ENCODE data around the gene PACRG. TPM values are rescaled to one million over a fixed set of nuclear protein-coding genes. Genes with fewer than 3 reads are reported as not detected.

The PACRG gene
- total RNA-seq, 2 donors from 2014 or later, result 13.0 TPM; not detected in 1

DNA sequence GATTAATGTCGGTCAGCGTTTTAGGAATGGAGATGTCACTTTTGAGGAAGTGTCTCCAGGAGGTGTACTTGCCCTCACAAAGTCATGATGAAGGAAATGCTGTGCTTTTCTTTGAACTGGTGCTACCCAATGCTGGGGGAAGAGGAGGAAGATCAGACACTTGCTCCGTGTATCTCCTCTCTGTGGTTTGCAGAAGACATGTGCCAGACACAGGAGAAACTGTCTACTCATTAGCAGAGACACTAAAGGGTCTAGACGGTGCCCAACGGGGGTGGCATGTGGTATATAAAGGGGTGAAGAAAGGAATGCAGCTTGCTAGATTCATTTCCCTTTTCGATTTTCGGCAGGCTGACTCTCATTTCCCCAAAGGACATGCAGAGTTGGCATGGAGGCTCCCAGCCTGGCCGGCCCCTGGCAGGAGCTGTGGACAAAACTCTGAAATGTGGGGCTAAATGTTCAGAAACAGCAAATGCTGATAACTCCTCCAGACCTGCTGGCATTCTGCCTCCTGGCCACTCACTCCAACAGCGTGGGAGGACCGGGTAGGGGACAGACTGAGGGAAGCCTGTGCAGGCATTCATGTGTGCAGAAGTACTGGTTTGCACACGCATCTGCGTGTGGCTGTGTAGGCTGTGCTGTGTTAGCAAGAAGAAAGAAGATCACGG is 627.1 kb downstream of the PACRG start:
- peaks cover 7 to 19% of the 10 kb centered on the region in 2 donors for H3K4me1 ChIP-seq (ENCODE audit: control insufficient read depth in 1 of 2, low read depth in 2 of 2)
- peak overlapping the region; percentile 66 for H3K4me3 ChIP-seq
- peak overlapping the region; percentile 30 to 86 for H3K27ac ChIP-seq
- H3K27me3 ChIP-seq (replicated peaks; ENCODE audit: insufficient read depth), result no peaks in the 10 kb centered on the region
- ATAC-seq (ENCODE audit: insufficient number of reproducible peaks, low FRiP score, low read depth), result no peak
- TF ChIP-seq, protein P1, sequence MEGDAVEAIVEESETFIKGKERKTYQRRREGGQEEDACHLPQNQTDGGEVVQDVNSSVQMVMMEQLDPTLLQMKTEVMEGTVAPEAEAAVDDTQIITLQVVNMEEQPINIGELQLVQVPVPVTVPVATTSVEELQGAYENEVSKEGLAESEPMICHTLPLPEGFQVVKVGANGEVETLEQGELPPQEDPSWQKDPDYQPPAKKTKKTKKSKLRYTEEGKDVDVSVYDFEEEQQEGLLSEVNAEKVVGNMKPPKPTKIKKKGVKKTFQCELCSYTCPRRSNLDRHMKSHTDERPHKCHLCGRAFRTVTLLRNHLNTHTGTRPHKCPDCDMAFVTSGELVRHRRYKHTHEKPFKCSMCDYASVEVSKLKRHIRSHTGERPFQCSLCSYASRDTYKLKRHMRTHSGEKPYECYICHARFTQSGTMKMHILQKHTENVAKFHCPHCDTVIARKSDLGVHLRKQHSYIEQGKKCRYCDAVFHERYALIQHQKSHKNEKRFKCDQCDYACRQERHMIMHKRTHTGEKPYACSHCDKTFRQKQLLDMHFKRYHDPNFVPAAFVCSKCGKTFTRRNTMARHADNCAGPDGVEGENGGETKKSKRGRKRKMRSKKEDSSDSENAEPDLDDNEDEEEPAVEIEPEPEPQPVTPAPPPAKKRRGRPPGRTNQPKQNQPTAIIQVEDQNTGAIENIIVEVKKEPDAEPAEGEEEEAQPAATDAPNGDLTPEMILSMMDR (IDR thresholded peaks at IDR 0.05), result no peak
- no peaks in the 10 kb centered on the region for H3K36me3 ChIP-seq
- DNase-seq (ENCODE audit: low spot score), result no peak
- H3K9me3 ChIP-seq, result no peaks in the 10 kb centered on the region

DNA sequence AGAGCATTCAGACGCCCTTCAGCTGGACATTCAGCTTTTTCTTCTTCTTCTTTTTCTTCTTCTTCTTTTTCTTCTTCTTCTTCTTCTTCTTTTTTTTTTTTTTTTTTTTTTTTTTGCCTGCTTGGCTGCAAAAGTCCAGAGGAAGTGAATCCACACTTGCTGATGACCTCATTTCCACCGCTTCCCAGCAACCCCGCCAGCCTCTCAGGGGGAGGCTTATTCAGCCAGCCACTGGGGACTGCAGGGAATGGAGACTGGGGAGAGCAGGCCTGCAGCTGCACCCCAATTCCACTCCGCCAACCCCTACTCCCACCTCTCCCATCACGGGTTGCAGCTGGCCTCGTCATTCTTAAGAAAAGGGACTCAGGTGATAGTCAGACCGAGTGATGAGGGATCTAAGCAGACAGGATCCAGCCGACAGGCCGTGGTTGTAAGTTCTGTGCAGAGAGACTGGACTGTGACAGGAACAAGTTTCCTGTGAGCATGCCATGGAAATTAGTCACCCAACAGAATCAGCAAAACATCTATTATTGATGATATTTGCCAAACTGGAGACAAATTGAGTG is 627.7 kb downstream of the PACRG start:
- TF ChIP-seq, protein P1 (IDR thresholded peaks at IDR 0.05), result no peak
- no peaks in the 10 kb centered on the region for H3K27me3 ChIP-seq (replicated peaks; ENCODE audit: insufficient read depth)
- no peaks in the 10 kb centered on the region for H3K36me3 ChIP-seq
- H3K27ac ChIP-seq, result peak overlapping the region; percentile 30 to 86
- peaks cover 7 to 19% of the 10 kb centered on the region in 2 donors for H3K4me1 ChIP-seq (ENCODE audit: control insufficient read depth in 1 of 2, low read depth in 2 of 2)
- no peaks in the 10 kb centered on the region for H3K9me3 ChIP-seq
- ATAC-seq (ENCODE audit: insufficient number of reproducible peaks, low FRiP score, low read depth) (peak; percentile 65), DNase-seq (ENCODE audit: low spot score) (no peak)
- H3K4me3 ChIP-seq, result peak overlapping the region; percentile 66

DNA sequence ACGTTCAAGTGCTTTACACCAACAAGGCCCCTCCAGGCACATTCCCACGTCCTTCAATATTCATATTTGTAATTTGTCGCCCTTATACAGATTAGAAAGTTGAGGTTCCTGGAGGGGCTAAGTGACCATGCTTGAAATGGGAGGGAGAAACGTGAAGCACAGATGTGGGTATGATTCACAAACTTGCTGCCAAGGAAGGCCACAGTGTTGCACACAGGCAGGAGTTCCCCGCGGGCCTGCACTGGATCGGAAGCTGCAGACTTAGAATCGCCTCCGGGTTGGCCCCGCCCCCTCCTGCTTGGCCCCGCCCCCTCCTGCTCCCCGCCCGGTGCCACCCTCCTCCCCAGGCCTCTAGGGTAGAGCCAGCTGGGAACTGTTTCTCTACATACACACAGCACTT is 628.5 kb downstream of the PACRG start:
- peaks cover 7 to 20% of the 10 kb centered on the region in 2 donors for H3K4me1 ChIP-seq (ENCODE audit: control insufficient read depth in 1 of 2, low read depth in 2 of 2)
- H3K27me3 ChIP-seq (replicated peaks; ENCODE audit: insufficient read depth), result no peaks in the 10 kb centered on the region
- ATAC-seq (ENCODE audit: insufficient number of reproducible peaks, low FRiP score, low read depth) (peak; percentile 34), DNase-seq (ENCODE audit: low spot score) (no peak)
- no peaks in the 10 kb centered on the region for H3K36me3 ChIP-seq
- H3K4me3 ChIP-seq, result peak overlapping the region; percentile 66
- TF ChIP-seq, protein P1 (IDR thresholded peaks at IDR 0.05), result no peak
- no peaks in the 10 kb centered on the region for H3K9me3 ChIP-seq
- H3K27ac ChIP-seq, result peak overlapping the region in 1 of 2 donors; percentile 86

DNA sequence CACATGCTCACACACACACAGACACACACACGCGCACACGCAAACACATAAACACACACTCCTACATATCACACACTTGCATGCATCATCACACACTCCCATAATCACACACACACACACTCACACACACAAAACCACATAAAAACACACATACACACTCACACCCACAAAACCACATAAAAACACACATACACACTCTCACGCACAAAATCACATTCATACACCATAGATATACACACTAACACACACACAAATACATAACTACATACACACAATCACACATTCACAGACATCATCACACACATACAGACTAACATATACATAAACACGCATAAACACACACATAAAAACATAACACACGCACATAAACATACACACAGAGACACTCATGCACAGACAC is 629.0 kb downstream of the PACRG start:
- Histone ChIP-seq H3K27ac (no peak overlapping the region), H3K9me3 (no peaks in the 10 kb centered on the region), H3K4me3 (no peak overlapping the region), H3K27me3 (replicated peaks; ENCODE audit: insufficient read depth) (no peaks in the 10 kb centered on the region), H3K4me1 (ENCODE audit: control insufficient read depth in 1 of 2, low read depth in 2 of 2) (peaks cover 7 to 25% of the 10 kb centered on the region in 2 donors), H3K36me3 (no peaks in the 10 kb centered on the region)
- TF ChIP-seq, protein P1 (IDR thresholded peaks at IDR 0.05), result no peak
- DNase-seq (ENCODE audit: low spot score) (no peak), ATAC-seq (ENCODE audit: insufficient number of reproducible peaks, low FRiP score, low read depth) (no peak)

DNA sequence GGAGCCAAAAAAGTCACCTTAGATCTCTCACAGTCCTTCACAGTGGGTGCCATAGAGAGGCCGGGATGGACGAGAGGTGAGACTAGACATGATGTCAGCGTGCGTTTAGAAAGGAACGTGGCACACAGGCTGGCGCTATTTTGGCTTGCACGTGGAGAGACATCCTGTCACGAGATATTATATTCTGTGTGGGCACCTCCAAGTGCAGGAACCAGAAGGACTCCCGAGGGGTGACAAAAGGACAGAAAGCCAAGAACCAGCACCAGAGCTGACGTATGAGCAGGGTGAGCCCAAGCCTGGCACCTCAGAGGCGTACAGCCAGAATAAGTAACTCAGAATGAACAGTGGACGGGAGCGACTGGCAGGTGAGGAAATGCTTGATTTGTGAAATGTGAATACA is 636.9 kb downstream of the PACRG start:
- Histone ChIP-seq H3K27ac (no peak overlapping the region), H3K4me3 (no peak overlapping the region), H3K27me3 (replicated peaks; ENCODE audit: insufficient read depth) (no peaks in the 10 kb centered on the region), H3K36me3 (no peaks in the 10 kb centered on the region), H3K9me3 (no peaks in the 10 kb centered on the region), H3K4me1 (ENCODE audit: control insufficient read depth in 1 of 2, low read depth in 2 of 2) (peaks cover 0 to 6% of the 10 kb centered on the region in 2 donors)
- DNase-seq (ENCODE audit: low spot score), result no peak
- TF ChIP-seq, protein P1 (IDR thresholded peaks at IDR 0.05), result no peak
- ATAC-seq (ENCODE audit: insufficient number of reproducible peaks, low FRiP score, low read depth), result no peak

Other genes with a start within 250 kb of the PACRG start
- 10 to 100 TPM; 10.4 to 23.8 TPM for gene PRKN, start 208 bp upstream of the PACRG start, total RNA-seq

Measured in thoracic aorta (tissue), 2 donors.